Mucosa of stomach (tissue), 1 donor: ENCODE data around the gene SMIM3.

Experiments used
- H3K27me3 ChIP-seq: one replicate; pipeline ENCODE4 v1.7.0; 2013; ENCODE audit warnings: mild to moderate bottlenecking, low read length; ENCODE audit not compliant: control insufficient read depth, insufficient read depth
- H3K36me3 ChIP-seq: one replicate; pipeline ENCODE4 v1.7.0; 2013; ENCODE audit warnings: low read length; ENCODE audit not compliant: control insufficient read depth, insufficient read depth
- H3K4me1 ChIP-seq: one replicate; pipeline ENCODE4 v1.7.0; 2013; ENCODE audit warnings: mild to moderate bottlenecking, low read length; ENCODE audit not compliant: control insufficient read depth, insufficient read depth
- H3K4me3 ChIP-seq: one replicate; pipeline ENCODE4 v1.7.0; 2013; ENCODE audit warnings: low read length
- H3K9ac ChIP-seq: one replicate; pipeline ENCODE4 v1.7.0; 2013; ENCODE audit warnings: mild to moderate bottlenecking, low read length, moderate library complexity
- H3K9me3 ChIP-seq: one replicate; pipeline ENCODE4 v1.7.0; 2013; ENCODE audit warnings: mild to moderate bottlenecking, low read length, moderate library complexity; ENCODE audit not compliant: control insufficient read depth
- donor health status: Pancreatic carcinoma.

SMIM3 gene

DNA sequence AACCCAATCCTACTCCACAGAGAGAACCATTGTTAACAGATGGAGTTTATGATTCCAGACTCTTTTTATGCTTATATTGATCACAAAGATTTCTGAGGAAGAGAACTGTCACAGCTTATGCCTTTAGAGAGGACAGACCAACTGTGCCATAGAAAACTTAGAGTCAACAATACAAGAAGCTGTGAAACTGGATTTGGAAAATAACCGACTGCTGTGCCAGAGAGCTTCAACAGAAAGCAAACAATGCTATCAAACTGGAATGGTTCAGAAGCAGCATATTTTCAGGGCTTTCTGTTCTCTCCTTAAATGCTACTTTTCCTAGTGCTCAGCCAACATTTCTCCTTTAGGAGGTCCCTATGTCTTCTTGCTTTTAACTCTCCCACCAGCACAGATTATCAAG is 24.7 kb upstream of the SMIM3 start:
- no peak overlapping the region for H3K4me3 ChIP-seq
- no peaks in the 10 kb centered on the region for H3K27me3 ChIP-seq
- no peaks in the 10 kb centered on the region for H3K36me3 ChIP-seq
- H3K9me3 ChIP-seq: no peaks in the 10 kb centered on the region
- H3K9ac ChIP-seq: no peak overlapping the region
- H3K4me1 ChIP-seq: peaks cover 32% of the 10 kb centered on the region

DNA sequence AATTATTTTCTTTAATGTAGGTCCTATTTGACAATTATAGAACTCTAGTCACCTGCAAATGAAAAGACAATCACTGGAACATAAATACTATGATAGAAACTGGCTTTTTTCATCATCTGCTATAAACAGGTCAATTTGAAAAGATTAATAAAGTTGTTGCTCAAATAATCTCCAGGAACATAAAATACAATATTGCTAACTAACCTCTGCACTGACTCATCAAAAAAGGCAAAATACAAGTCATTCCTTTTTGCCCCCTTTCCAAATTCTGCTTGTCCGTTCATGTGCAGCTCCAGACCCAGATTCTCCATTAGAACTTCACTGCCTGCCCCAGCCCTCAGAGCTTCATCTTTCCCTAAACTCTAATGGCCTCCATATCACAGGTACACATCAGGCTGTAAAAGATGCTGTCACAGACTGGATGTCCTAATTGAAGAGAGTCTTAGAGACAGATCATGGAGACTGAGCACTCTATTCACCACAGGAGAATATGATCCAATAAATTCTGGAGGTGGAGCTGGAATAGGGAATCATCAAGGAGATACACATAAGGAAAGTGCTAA is 21.4 kb upstream of the SMIM3 start:
- Histone ChIP-seq H3K36me3 (no peaks in the 10 kb centered on the region), H3K4me1 (peaks cover 26% of the 10 kb centered on the region), H3K4me3 (no peak overlapping the region), H3K9ac (no peak overlapping the region), H3K27me3 (no peaks in the 10 kb centered on the region), H3K9me3 (no peaks in the 10 kb centered on the region)

DNA sequence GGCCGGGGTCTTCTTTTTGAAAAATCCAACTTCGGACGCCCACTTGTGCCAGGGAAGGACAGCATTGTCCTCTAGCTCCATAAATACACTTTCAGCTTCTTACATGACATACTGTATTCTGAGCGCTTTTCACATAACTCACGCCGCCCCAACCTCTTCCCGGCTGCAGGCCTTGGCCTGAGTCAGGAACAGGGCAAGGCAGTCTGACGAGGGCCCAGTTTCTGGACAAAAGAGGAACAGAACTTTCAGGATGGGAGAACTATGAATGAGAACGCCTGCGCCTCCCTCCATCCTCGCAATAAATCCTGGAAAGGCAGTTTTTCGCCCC is 20.4 kb upstream of the SMIM3 start:
- no peaks in the 10 kb centered on the region for H3K27me3 ChIP-seq
- no peaks in the 10 kb centered on the region for H3K36me3 ChIP-seq
- peak overlapping the region; percentile 73 for H3K4me3 ChIP-seq
- H3K9me3 ChIP-seq: no peaks in the 10 kb centered on the region
- H3K9ac ChIP-seq: peak overlapping the region; percentile 92
- H3K4me1 ChIP-seq: peaks cover 26% of the 10 kb centered on the region

- Histone ChIP-seq H3K4me1 (peaks cover 26% of the 10 kb centered on the region), H3K9me3 (no peaks in the 10 kb centered on the region), H3K27me3 (no peaks in the 10 kb centered on the region), H3K4me3 (peak within 1 kb of the TSS; percentile 73), H3K9ac (peak within 1 kb of the TSS; percentile 92), H3K36me3 (no peaks in the 10 kb centered on the region)
Measured at GRCh38 chr5:150758531-150759333, 19.8 kb upstream of the SMIM3 start, which contains the start of gene DCTN4. DCTN4 (minus strand) TSS chr5:150759017; CDS start chr5:150758993, 24 bp downstream.

- H3K4me1 ChIP-seq: peaks cover 24% of the 10 kb centered on the region
- H3K9me3 ChIP-seq: no peaks in the 10 kb centered on the region
- H3K9ac ChIP-seq: peak overlapping the region; percentile 92
- no peaks in the 10 kb centered on the region for H3K27me3 ChIP-seq
- peak overlapping the region; percentile 73 for H3K4me3 ChIP-seq
- H3K36me3 ChIP-seq: no peaks in the 10 kb centered on the region
Measured at GRCh38 chr5:150759334-150759583, 19.3 kb upstream of the SMIM3 start.

- no peaks in the 10 kb centered on the region for H3K36me3 ChIP-seq
- H3K27me3 ChIP-seq: no peaks in the 10 kb centered on the region
- no peaks in the 10 kb centered on the region for H3K9me3 ChIP-seq
- no peak overlapping the region for H3K4me3 ChIP-seq
- no peak overlapping the region for H3K9ac ChIP-seq
- peaks cover 15% of the 10 kb centered on the region for H3K4me1 ChIP-seq
Measured at GRCh38 chr5:150762211-150762610, 16.3 kb upstream of the SMIM3 start.

GRCh38 chr5:150763023-150763769 is 15.4 kb upstream of the SMIM3 start:
- no peaks in the 10 kb centered on the region for H3K9me3 ChIP-seq
- no peak overlapping the region for H3K9ac ChIP-seq

GRCh38 chr5:150764530-150764929 is 14.0 kb upstream of the SMIM3 start:
- Histone ChIP-seq H3K9me3 (no peaks in the 10 kb centered on the region), H3K4me1 (peaks cover 8% of the 10 kb centered on the region), H3K36me3 (no peaks in the 10 kb centered on the region), H3K4me3 (no peak overlapping the region), H3K9ac (no peak overlapping the region), H3K27me3 (no peaks in the 10 kb centered on the region)

More at GRCh38 chr5:150763023-150763769, 15.4 kb upstream of the SMIM3 start:
- H3K4me1 ChIP-seq: peaks cover 12% of the 10 kb centered on the region
- H3K36me3 ChIP-seq: no peaks in the 10 kb centered on the region
- no peak overlapping the region for H3K4me3 ChIP-seq
- no peaks in the 10 kb centered on the region for H3K27me3 ChIP-seq

DNA sequence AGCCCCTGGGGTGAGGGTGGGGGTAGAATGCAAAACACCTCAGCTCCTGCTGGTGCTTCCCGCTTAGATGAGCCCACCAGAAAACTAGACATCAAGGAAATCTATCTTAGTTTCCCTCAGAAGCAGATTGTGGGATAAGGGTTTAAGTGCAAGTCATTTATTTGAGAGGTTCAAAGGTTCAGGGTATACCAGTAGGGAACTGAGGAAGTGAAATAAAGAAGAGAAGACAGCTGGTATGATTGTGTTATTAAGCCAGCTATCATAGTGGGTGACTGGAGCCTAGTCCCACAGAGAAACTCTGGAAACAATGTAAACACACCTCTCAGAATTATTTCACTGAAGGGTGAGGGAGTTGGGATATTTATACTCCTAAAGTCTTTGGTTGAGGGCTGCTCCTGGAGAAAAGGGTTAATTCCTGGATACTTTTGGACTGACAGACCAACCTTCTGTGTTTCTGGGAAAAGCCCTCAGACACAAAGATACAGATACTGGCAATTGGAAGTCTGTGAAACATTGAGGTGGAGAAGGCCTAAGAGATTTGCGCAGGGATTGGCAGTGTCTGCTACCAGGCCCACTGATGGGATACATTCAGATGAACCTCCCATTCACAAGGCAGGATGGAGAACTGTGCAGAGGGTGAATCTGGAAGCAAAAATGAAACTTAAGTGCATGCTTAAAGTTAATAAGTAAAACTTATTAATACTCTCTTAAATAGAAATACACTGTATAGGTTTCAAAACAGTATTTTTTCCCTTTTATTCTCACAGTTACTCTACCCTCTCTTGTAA is 13.4 kb upstream of the SMIM3 start:
- H3K9me3 ChIP-seq: no peaks in the 10 kb centered on the region
- H3K27me3 ChIP-seq: no peaks in the 10 kb centered on the region
- H3K36me3 ChIP-seq: no peaks in the 10 kb centered on the region
- peaks cover 8% of the 10 kb centered on the region for H3K4me1 ChIP-seq
- no peak overlapping the region for H3K9ac ChIP-seq
- no peak overlapping the region for H3K4me3 ChIP-seq

DNA sequence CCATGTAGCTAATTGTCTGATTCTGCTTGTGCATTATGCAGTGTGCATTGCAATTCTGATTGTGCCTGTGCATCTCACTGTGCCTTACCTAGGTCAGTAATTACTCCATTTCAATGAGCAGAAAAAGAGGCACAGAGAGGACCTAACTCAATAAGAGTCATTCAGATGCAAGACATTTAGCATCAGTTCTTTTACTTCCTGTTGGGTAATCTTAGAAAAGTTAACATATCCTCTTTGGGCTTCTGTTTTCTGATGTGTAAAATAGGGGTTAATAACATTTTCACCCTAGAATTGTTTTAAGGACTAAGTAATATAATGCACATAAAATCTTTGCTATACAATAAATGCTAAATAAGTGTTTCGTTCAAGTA is 12.8 kb upstream of the SMIM3 start:
- H3K9me3 ChIP-seq: no peaks in the 10 kb centered on the region
- no peaks in the 10 kb centered on the region for H3K36me3 ChIP-seq
- no peak overlapping the region for H3K4me3 ChIP-seq
- H3K4me1 ChIP-seq: peaks cover 8% of the 10 kb centered on the region
- H3K9ac ChIP-seq: no peak overlapping the region
- H3K27me3 ChIP-seq: no peaks in the 10 kb centered on the region

DNA sequence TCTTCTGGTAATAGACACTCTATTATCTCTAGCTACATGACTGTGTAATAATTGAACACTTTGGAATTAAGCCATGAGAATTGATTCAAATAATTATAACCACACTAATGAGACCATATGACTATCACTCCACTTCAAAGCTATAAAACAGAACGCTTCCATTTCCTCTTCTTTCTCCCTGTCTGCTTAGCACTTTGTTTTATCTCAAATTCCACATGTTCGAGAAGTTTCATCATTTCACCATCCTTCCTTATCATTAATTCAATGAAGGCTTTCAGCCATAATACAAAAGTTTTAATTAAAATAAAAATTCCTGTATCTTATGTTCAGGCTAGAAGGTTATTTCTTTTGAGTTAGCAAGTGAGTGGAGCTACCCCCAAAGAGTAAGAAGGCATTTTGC is 12.3 kb upstream of the SMIM3 start:
- H3K4me1 ChIP-seq: peaks cover 8% of the 10 kb centered on the region
- H3K36me3 ChIP-seq: no peaks in the 10 kb centered on the region
- H3K9ac ChIP-seq: no peak overlapping the region
- H3K4me3 ChIP-seq: no peak overlapping the region
- no peaks in the 10 kb centered on the region for H3K27me3 ChIP-seq
- no peaks in the 10 kb centered on the region for H3K9me3 ChIP-seq
